BJ (cell line): Measurements from ENCODE around the gene CLIC3. TPM values are rescaled to one million over a fixed set of nuclear protein-coding genes. Genes with fewer than 3 reads are reported as not detected.

ENCODE experiments used
- CTCF ChIA-PET: fragments of 350-600 bp; formaldehyde crosslinking; extraction: SDS; loops from one replicate; lab custom pipeline; 2021; ENCODE audit warnings: antibody characterized with exemption, inconsistent platforms; lab: Yijun Ruan, JAX
- POLR2A ChIA-PET: fragments of 300-600 bp; sonication (Branson Sonifier 250); formaldehyde crosslinking; extraction: SDS; loops from one replicate; lab custom pipeline; 2021; ENCODE audit warnings: antibody characterized with exemption; lab: Charles Lee
- DNase-seq: peaks from one replicate; pipeline ENCODE4 v3.0.0-alpha.2; 2011; ENCODE audit warnings: low read depth
- H3K27me3 ChIP-seq: 2 replicates; pipeline ENCODE4 v1.6.0; 2011; ENCODE audit warnings: low read length; ENCODE audit not compliant: control insufficient read depth, insufficient read depth
- H3K36me3 ChIP-seq: 2 replicates; pipeline ENCODE4 v1.5.1; 2011; ENCODE audit warnings: low read length; ENCODE audit not compliant: control insufficient read depth, insufficient read depth
- H3K4me3 ChIP-seq: 2 replicates; pipeline ENCODE4 v1.5.1; 2011; ENCODE audit warnings: low read depth, mild to moderate bottlenecking, control low read depth, low read length
- polyA plus RNA-seq: library from polyadenylated mRNA; depleted of rRNA; stranded (reverse); fragments of >200 nt; gene quantifications from 2 replicates; pipeline ENCODE4 v1.2.3, GENCODE V29; 2011
- TF ChIP-seq, protein P1 (sequence below): IDR thresholded peaks from 2 replicates; pipeline ENCODE4 v1.5.1; 2011; ENCODE audit warnings: low read depth, mild to moderate bottlenecking, control low read depth, inconsistent platforms, low read length, moderate library complexity; ENCODE audit not compliant: insufficient read depth

Gene CLIC3
- polyA plus RNA-seq, 1 experiment = 4.0 TPM

- POLR2A ChIA-PET = no interaction called here
- DNase-seq = no peak
- no peak overlapping the region for H3K4me3 ChIP-seq
These were observed 37.2 kb downstream of the CLIC3 start for GRCh38 chr9:136958898-136959850.

GRCh38 chr9:136958473-136958872 lies 37.9 kb downstream of the CLIC3 start:
- POLR2A ChIA-PET = no interaction called here
- Histone ChIP-seq H3K27me3 (no peaks in the 10 kb centered on the region; the same call in 1 of the 2 replicates), H3K36me3 (no peaks in the 10 kb centered on the region), H3K4me3 (no peak overlapping the region)
- CTCF ChIA-PET = interaction anchor here (1.6 kb wide), 1 partner anchor 12 kb away, joined by 4 read pairs; no protein-coding TSS in a partner anchor
- no peak for DNase-seq
- TF ChIP-seq, protein P1, sequence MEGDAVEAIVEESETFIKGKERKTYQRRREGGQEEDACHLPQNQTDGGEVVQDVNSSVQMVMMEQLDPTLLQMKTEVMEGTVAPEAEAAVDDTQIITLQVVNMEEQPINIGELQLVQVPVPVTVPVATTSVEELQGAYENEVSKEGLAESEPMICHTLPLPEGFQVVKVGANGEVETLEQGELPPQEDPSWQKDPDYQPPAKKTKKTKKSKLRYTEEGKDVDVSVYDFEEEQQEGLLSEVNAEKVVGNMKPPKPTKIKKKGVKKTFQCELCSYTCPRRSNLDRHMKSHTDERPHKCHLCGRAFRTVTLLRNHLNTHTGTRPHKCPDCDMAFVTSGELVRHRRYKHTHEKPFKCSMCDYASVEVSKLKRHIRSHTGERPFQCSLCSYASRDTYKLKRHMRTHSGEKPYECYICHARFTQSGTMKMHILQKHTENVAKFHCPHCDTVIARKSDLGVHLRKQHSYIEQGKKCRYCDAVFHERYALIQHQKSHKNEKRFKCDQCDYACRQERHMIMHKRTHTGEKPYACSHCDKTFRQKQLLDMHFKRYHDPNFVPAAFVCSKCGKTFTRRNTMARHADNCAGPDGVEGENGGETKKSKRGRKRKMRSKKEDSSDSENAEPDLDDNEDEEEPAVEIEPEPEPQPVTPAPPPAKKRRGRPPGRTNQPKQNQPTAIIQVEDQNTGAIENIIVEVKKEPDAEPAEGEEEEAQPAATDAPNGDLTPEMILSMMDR = no peak

More at GRCh38 chr9:136958898-136959850, 37.2 kb downstream of the CLIC3 start:
- no peaks in the 10 kb centered on the region; the same call in 1 of the 2 replicates for H3K27me3 ChIP-seq
- CTCF ChIA-PET = interaction anchor here (0.8 to 2.8 kb wide), 5 partner anchors 11 to 76 kb away, joined by 3 to 8 read pairs (median 3); partner anchors contain the start of gene FBXW5
- TF ChIP-seq, protein P1 = no peak
- H3K36me3 ChIP-seq = no peaks in the 10 kb centered on the region

DNA sequence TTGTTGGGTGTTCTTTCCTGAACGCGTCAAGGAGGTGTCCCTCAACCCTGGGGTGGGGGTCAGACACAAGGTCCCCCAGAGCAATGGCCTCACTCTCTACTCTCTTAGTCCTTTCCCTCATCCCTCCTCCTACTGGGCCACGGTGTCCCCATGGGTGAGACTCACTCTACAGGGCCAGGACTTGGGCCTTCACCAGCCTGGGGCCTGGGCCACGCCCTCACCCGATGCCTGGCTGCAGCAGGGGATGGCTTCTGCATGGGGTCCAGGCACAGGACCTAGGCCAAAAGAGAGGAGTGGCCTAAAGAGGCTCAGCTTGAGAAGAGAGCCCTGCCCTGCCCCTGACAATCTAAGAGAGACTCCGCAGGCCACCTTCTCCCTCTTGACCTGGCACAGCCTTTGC lies 38.5 kb downstream of the CLIC3 start:
- Histone ChIP-seq H3K27me3 (no peaks in the 10 kb centered on the region; the same call in 1 of the 2 replicates), H3K36me3 (no peaks in the 10 kb centered on the region), H3K4me3 (no peak overlapping the region)
- POLR2A ChIA-PET = no interaction called here
- no peak for DNase-seq
- TF ChIP-seq, protein P1 = no peak
- CTCF ChIA-PET = no interaction called here

GRCh38 chr9:136957461-136957860 lies 38.9 kb downstream of the CLIC3 start:
- TF ChIP-seq, protein P1 = no peak
- H3K27me3 ChIP-seq = no peaks in the 10 kb centered on the region; the same call in 1 of the 2 replicates
- no peaks in the 10 kb centered on the region for H3K36me3 ChIP-seq
- no peak overlapping the region for H3K4me3 ChIP-seq
- no peak for DNase-seq
- CTCF ChIA-PET = no interaction called here
- POLR2A ChIA-PET = no interaction called here

- Histone ChIP-seq H3K4me3 (no peak overlapping the region), H3K27me3 (no peaks in the 10 kb centered on the region; the same call in 1 of the 2 replicates), H3K36me3 (no peaks in the 10 kb centered on the region)
- CTCF ChIA-PET = no interaction called here
- POLR2A ChIA-PET = no interaction called here
- DNase-seq = no peak
- TF ChIP-seq, protein P1 = no peak
These were observed 39.8 kb downstream of the CLIC3 start for GRCh38 chr9:136956604-136957003.
